ENCODE results near the gene ARHGDIA.

Gene ARHGDIA

GRCh38 chr17:81863833-81864768 lies 7.0 kb downstream of the ARHGDIA start:
- FAIRE-seq = no peak

GRCh38 chr17:81863123-81863675 lies 7.9 kb downstream of the ARHGDIA start:
- FAIRE-seq = no peak

GRCh38 chr17:81860756-81861568 lies 10.2 kb downstream of the ARHGDIA start:
- no peak for FAIRE-seq

- FAIRE-seq = no peak
Observed at GRCh38 chr17:81859906-81860755, 11.0 kb downstream of the ARHGDIA start, which contains the start of gene P4HB. TSS of gene P4HB (minus strand) at chr17:81860535. CDS start at chr17:81860471, 64 bp downstream.

GRCh38 chr17:81858967-81859905 lies 11.9 kb downstream of the ARHGDIA start:
- no peak for FAIRE-seq

- no peak for FAIRE-seq
Observed at GRCh38 chr17:81858170-81858966, 12.8 kb downstream of the ARHGDIA start.

- no peak for FAIRE-seq
Observed at GRCh38 chr17:81854974-81855774, 16.0 kb downstream of the ARHGDIA start.

- FAIRE-seq = no peak
Observed at GRCh38 chr17:81852237-81852636, 18.9 kb downstream of the ARHGDIA start.

GRCh38 chr17:81851423-81851822 lies 19.7 kb downstream of the ARHGDIA start:
- FAIRE-seq = no peak

- FAIRE-seq = no peak
Observed at GRCh38 chr17:81849457-81849856, 21.7 kb downstream of the ARHGDIA start.

- no peak for FAIRE-seq
Observed at GRCh38 chr17:81846743-81847689, 24.1 kb downstream of the ARHGDIA start.

GRCh38 chr17:81845881-81846742 lies 25.0 kb downstream of the ARHGDIA start:
- no peak for FAIRE-seq

GRCh38 chr17:81845361-81845760 lies 25.8 kb downstream of the ARHGDIA start:
- no peak for FAIRE-seq

GRCh38 chr17:81844887-81845286 lies 26.2 kb downstream of the ARHGDIA start:
- FAIRE-seq = no peak

GRCh38 chr17:81844327-81844851 lies 26.7 kb downstream of the ARHGDIA start:
- FAIRE-seq = no peak

GRCh38 chr17:81843713-81844326 lies 27.3 kb downstream of the ARHGDIA start:
- no peak for FAIRE-seq
